Ovary (tissue), 9 donors: Measurements from ENCODE around the gene CRIM1. TPM values are rescaled to one million over a fixed set of nuclear protein-coding genes. Genes with fewer than 3 reads are reported as not detected.
A peak's percentile ranks its signal among the peaks of the same experiment; 100 is the strongest.

Experiments
- DNase-seq, 5 donors: peaks; one replicate each; pipeline ENCODE4 v3.0.0-alpha.2; 2019 to 2020
- H3K27ac ChIP-seq, 2 donors: fragments of 200-600 bp; one replicate each; pipeline versions ENCODE4 v1.5.1 to v1.8.0; 2019 to 2022
- H3K27me3 ChIP-seq: fragments of 200-600 bp; one replicate; pipeline ENCODE4 v1.8.0; 2022
- H3K36me3 ChIP-seq: fragments of 200-600 bp; sonication (generic); one replicate; pipeline ENCODE4 v1.5.1; 2019
- H3K4me1 ChIP-seq: one replicate; pipeline ENCODE4 v1.8.1; 2013; ENCODE audit warnings: mild to moderate bottlenecking, moderate library complexity; ENCODE audit not compliant: insufficient read depth
- H3K4me3 ChIP-seq: fragments of 200-600 bp; sonication (generic); one replicate; pipeline ENCODE4 v1.5.1; 2017
- H3K9me3 ChIP-seq, 2 donors: fragments of 200-600 bp in 1 of 2; sonication (generic) in 1 of 2; one replicate each; pipeline versions ENCODE4 v1.5.1 to v1.8.1; 2013 to 2019; ENCODE audit warnings: mild to moderate bottlenecking in 1 of 2, moderate library complexity in 1 of 2
- CTCF ChIP-seq, 3 donors: fragments of 450-650 bp in 2 of 3; fragments of 200-600 bp in 1 of 3; IDR thresholded peaks; one replicate each; pipeline versions ENCODE4 v1.5.1 to v1.8.0; 2016 to 2022; ENCODE audit warnings: antibody characterized with exemption in 3 of 3, mild to moderate bottlenecking in 1 of 3
- EP300 ChIP-seq: sonication (generic); formaldehyde crosslinking; IDR thresholded peaks from one replicate; pipeline ENCODE4 v1.6.1; 2017; ENCODE audit warnings: antibody characterized with exemption
- POLR2A ChIP-seq: fragments of 450-650 bp; IDR thresholded peaks from one replicate; pipeline ENCODE4 v1.6.1; 2017; ENCODE audit warnings: antibody characterized with exemption, mild to moderate bottlenecking, moderate library complexity
- WGBS, 3 donors: extraction: QIAGEN DNeasy Blood & Tissue Kit in 1 of 3; methylation state at CpG; one replicate each; pipeline versions ENCODE4 v1.1.5 to v1.1.7; 2013 to 2017; 5-methylcytosine and 5-hydroxymethylcytosine counted together
- intact Hi-C, 4 donors: fragments of 100-400 bp; cut with DNase I; formaldehyde crosslinking; loops; one replicate each; pipeline versions ENCODE4 v1.11.0 to v1.15.1; 2022 to 2023
- polyA plus RNA-seq, 2 donors: library from polyadenylated mRNA; stranded (reverse); fragments of 200-250 nt in 1 of 2; fragments of 350-450 nt in 1 of 2; fragmentation: Illumina TruSeq in 1 of 2; extraction: RNeasy Lipid Tissue Mini Kit (QIAGEN cat#74804) in 1 of 2; gene quantifications; one replicate each; pipeline ENCODE4 v1.2.3, GENCODE V29; 2013 to 2014
- total RNA-seq, 7 donors: library from RNA; depleted of rRNA in 2 of 7; stranded (reverse); fragments of >200 nt in 2 of 7; fragmentation: NEBNext Ultra II Directional in 3 of 7; extraction: Animal tissue kit (Norgen Biotek cat#: 25700) in 3 of 7; gene quantifications; one replicate each; pipeline versions ENCODE4 v1.1.0 to v1.2.4, GENCODE V29; 2016 to 2023
- donor health status: DM: no; HTN: no; CAD: no; lungs with moderate emphysema.
- donor health status: DM: no; HTN: no; CAD: no.
- donor health status: Bipolar disorder and iron deficiency.
- donor health status: DM: yes; HTN: yes; CAD: no.
- donor health status: DM: no; HTN: no; CAD: no.
- donor health status: DM: yes; HTN: yes; CAD: no.

The CRIM1 gene
- total and polyA plus RNA-seq, 9 donors: 38.4 to 134 (median 65.0) TPM

GRCh38 chr2:36432479-36432878 is 76.9 kb downstream of the CRIM1 start:
- H3K27ac ChIP-seq: no peak overlapping the region
- DNase-seq: no peak
- intact Hi-C loops: no loop called here
- WGBS, 3 donors: 57 to 62% (median 60%) methylated on average over 3 of the region's 3 CpGs
- H3K9me3 ChIP-seq: no peaks in the 10 kb centered on the region
- H3K27me3 ChIP-seq: no peaks in the 10 kb centered on the region
- TF ChIP-seq EP300: no peak
- no peak for TF ChIP-seq CTCF (IDR thresholded peaks at IDR 0.05)
- no peak for TF ChIP-seq POLR2A
- H3K4me3 ChIP-seq: no peak overlapping the region
- H3K36me3 ChIP-seq: no peaks in the 10 kb centered on the region
- H3K4me1 ChIP-seq: peaks cover 25% of the 10 kb centered on the region

- H3K36me3 ChIP-seq: no peaks in the 10 kb centered on the region
- no peaks in the 10 kb centered on the region for H3K9me3 ChIP-seq
- H3K27me3 ChIP-seq: no peaks in the 10 kb centered on the region
- TF ChIP-seq CTCF (IDR thresholded peaks at IDR 0.05): no peak
- no peak for TF ChIP-seq POLR2A
- TF ChIP-seq EP300: no peak
- H3K4me1 ChIP-seq: peaks cover 27% of the 10 kb centered on the region
- 31 to 36% (median 36%) methylated on average over 11 of the region's 11 CpGs for WGBS, 3 donors
- peak in 3 of 5 donors; percentile 34 to 45 (median 36) for DNase-seq
- no peak overlapping the region for H3K27ac ChIP-seq
- no peak overlapping the region for H3K4me3 ChIP-seq
- intact Hi-C loops: no loop called here
These were observed 78.0 kb downstream of the CRIM1 start for GRCh38 chr2:36433311-36434217.

GRCh38 chr2:36438449-36438977 is 82.9 kb downstream of the CRIM1 start:
- TF ChIP-seq CTCF (IDR thresholded peaks at IDR 0.05) (no peak), EP300 (no peak), POLR2A (no peak)
- intact Hi-C loops: no loop called here
- no peak for DNase-seq
- Histone ChIP-seq H3K9me3 (no peaks in the 10 kb centered on the region), H3K4me3 (no peak overlapping the region), H3K4me1 (peaks cover 11% of the 10 kb centered on the region), H3K27me3 (no peaks in the 10 kb centered on the region), H3K36me3 (no peaks in the 10 kb centered on the region), H3K27ac (no peak overlapping the region)
- 23 to 41% (median 24%) methylated on average over 3 of the region's 3 CpGs for WGBS, 3 donors

DNA sequence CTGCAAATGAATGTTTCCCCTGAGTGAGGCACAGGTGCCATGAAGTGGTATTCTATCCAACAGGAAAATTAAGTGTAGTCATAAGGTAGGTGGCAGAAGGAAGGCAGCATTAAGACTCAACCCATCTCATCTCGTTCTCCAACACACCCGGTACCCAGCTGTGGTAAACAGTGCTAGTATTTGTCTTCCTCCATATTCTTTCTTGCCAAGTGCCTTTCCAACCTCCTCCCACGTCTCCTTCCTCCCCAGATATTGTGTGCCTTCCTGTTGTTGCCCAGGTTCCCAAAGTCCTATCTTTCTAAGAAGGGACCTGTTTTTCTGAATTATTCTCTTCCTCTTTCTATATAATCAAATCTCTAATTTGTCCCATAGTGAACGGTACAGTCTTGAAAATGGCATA is 83.5 kb downstream of the CRIM1 start:
- intact Hi-C loops: no loop called here
- H3K9me3 ChIP-seq: no peaks in the 10 kb centered on the region
- no peak for DNase-seq
- 93 to 96% (median 93%) methylated on average over 4 of the region's 4 CpGs for WGBS, 3 donors
- TF ChIP-seq EP300 (no peak), CTCF (IDR thresholded peaks at IDR 0.05) (no peak), POLR2A (no peak)
- H3K4me1 ChIP-seq: peaks cover 11% of the 10 kb centered on the region
- no peaks in the 10 kb centered on the region for H3K36me3 ChIP-seq
- H3K27me3 ChIP-seq: no peaks in the 10 kb centered on the region
- H3K27ac ChIP-seq: no peak overlapping the region
- H3K4me3 ChIP-seq: no peak overlapping the region
